HFF-Myc (cell line): ENCODE measurements around the gene CBLL1.

Experiments used
- DNase-seq: peaks from one replicate; pipeline ENCODE4 v3.0.0-alpha.2; 2011; ENCODE audit warnings: low read depth; ENCODE audit errors: extremely low read depth
- H3K4me3 ChIP-seq: replicated peaks from 2 replicates; pipeline ENCODE4 v1.5.1; 2011; ENCODE audit warnings: low read depth, mild to moderate bottlenecking, control low read depth, low read length
- CTCF ChIP-seq: IDR thresholded peaks from 2 replicates; pipeline ENCODE4 v1.5.1; 2012; ENCODE audit warnings: mild to moderate bottlenecking, low read depth, low read length, control low read depth; ENCODE audit errors: missing control alignments

The CBLL1 gene

DNA sequence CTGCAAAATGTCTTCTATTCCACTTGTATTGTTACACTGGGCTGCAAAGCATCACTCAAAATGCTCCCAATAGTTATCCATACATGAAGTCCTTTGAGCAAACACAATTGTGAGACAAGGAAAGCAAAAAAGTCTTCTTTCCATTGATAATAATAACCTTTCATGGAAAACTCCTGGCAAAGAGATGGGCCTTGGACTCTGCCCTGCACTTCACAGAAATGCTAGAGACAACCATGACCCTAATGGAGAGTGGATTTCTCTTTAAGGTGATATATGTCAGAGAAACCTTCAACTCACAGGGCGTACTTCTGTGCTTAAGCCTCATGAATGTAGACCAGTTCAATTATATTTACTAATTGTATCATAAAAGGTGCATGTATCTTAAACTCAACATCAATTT lies 39.7 kb downstream of the CBLL1 start:
- no peak overlapping the region for H3K4me3 ChIP-seq
- TF ChIP-seq CTCF: no peak
- DNase-seq: no peak

GRCh38 chr7:107785170-107785569 lies 41.2 kb downstream of the CBLL1 start:
- TF ChIP-seq CTCF: no peak
- H3K4me3 ChIP-seq: no peak overlapping the region
- no peak for DNase-seq

GRCh38 chr7:107785926-107786325 lies 42.0 kb downstream of the CBLL1 start:
- no peak overlapping the region for H3K4me3 ChIP-seq
- TF ChIP-seq CTCF: no peak
- no peak for DNase-seq

DNA sequence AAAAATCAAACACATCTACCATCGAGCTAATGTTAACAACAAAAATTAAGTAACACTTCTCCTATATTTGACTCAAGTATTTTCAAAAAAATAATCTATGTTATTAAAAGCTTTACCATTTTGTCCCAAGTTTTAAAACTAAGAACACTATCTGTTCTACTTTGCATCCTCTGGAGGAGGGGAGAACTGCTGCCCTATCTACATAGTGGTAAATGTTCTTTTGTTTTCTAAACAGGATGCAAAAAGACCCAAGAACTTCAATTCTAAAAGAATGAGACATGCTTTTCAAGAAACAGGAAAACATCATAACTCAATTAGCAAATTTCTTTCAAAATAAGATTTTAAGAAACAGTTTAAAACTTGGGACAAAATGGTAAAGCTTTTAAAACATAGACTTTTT lies 44.3 kb downstream of the CBLL1 start:
- TF ChIP-seq CTCF: no peak
- DNase-seq: no peak
- no peak overlapping the region for H3K4me3 ChIP-seq

DNA sequence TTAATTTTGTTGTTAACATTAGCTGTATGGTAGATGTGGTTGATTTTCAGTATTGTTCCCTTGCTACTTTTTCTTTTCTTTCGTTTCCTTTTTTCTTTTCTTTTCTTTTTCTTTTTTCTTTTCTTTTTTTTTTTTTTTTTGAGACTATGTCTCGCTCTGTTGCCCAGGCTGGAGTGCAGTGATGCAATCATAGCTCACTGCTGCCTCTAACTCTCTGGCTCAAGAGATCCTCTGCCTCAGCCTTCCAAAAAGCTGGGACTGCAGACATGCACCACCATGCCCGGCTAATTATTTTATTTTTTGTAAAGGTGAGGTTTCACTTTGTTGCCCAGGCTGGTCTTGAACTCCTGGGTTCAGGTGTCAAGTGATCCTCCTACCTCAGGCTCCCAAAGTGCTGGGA lies 44.7 kb downstream of the CBLL1 start:
- no peak for TF ChIP-seq CTCF
- DNase-seq: no peak
- H3K4me3 ChIP-seq: no peak overlapping the region

DNA sequence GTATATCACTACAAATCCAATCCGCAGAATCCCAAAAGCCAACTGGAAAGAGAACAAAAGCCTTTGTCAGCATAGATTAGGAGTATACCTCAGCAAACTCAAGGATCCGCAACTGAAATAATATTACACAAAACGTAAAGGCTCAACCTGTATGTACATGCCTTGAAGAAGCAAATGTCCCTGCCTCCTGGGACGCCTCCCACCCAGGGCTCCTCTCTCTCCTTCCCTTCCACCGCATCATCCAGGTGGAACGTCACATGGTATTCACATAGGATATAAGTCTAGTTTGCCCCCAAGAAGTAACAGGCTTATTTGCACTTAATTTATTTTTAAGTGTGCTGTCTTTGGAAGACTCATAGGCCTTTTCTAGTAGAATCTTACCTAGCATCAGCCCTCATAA lies 45.7 kb downstream of the CBLL1 start:
- no peak for TF ChIP-seq CTCF
- no peak for DNase-seq

GRCh38 chr7:107792364-107792763 lies 48.4 kb downstream of the CBLL1 start:
- no peak overlapping the region for H3K4me3 ChIP-seq
- no peak for TF ChIP-seq CTCF
- DNase-seq: no peak

More for the DNA sequence above, 45.7 kb downstream of the CBLL1 start:
- H3K4me3 ChIP-seq: no peak overlapping the region
